HepG2 (cell line): ENCODE data around the gene CASP1. TPM values are rescaled to one million over a fixed set of nuclear protein-coding genes. Genes with fewer than 3 reads are reported as not detected.

ENCODE experiments used
- ASH2L ChIP-seq: fragments of 300-600, 200-600 bp; sonication (generic); IDR thresholded peaks from 2 replicates; pipeline ENCODE4 v1.7.0; 2017; ENCODE audit warnings: low read depth, mild to moderate bottlenecking, moderate library complexity, mixed read lengths, low read length; ENCODE audit not compliant: insufficient read length
- BRF2 ChIP-seq: sonication (generic); formaldehyde crosslinking; IDR thresholded peaks from 2 replicates; pipeline ENCODE4 v1.8.1; 2022; ENCODE audit warnings: mild to moderate bottlenecking, missing genetic modification reagents
- CEBPZ ChIP-seq: IDR thresholded peaks from 2 replicates; pipeline ENCODE4 v1.6.1; 2012; ENCODE audit warnings: low read length, improper control_type of control experiment
- CREB1 ChIP-seq, 2 experiments: fragments of 450-650 bp in 1 of 2; IDR thresholded peaks; 2 replicates each; pipeline ENCODE4 v1.6.1; 2016 to 2017; ENCODE audit warnings: control low read depth in 1 of 2, mild to moderate bottlenecking in 1 of 2, missing compliant biosample characterization in 1 of 2, missing genetic modification characterization in 1 of 2
- DPF2 ChIP-seq: sonication (generic); formaldehyde crosslinking; IDR thresholded peaks from 2 replicates; pipeline ENCODE4 v1.4.0; 2020; ENCODE audit warnings: mild to moderate bottlenecking, low read depth, missing genetic modification reagents, borderline replicate concordance
- FOXK2 ChIP-seq: fragments of 450-650 bp; IDR thresholded peaks from 2 replicates; pipeline ENCODE4 v1.6.1; 2016
- FOXP4 ChIP-seq: sonication (generic); formaldehyde crosslinking; IDR thresholded peaks from 2 replicates; pipeline ENCODE4 v1.4.0; 2020; ENCODE audit warnings: missing genetic modification reagents
- ISL2 ChIP-seq: sonication (generic); formaldehyde crosslinking; IDR thresholded peaks from 2 replicates; pipeline ENCODE4 v1.5.0; 2020; ENCODE audit warnings: missing genetic modification reagents
- MAX ChIP-seq: IDR thresholded peaks from 2 replicates; pipeline ENCODE4 v1.6.1; 2012; ENCODE audit warnings: inconsistent platforms
- MED1 ChIP-seq: sonication (generic); formaldehyde crosslinking; IDR thresholded peaks from 2 replicates; pipeline ENCODE4 v1.4.0; 2020; ENCODE audit warnings: missing genetic modification reagents
- NR3C1 ChIP-seq: sonication (generic); formaldehyde crosslinking; IDR thresholded peaks from 2 replicates; pipeline ENCODE4 v1.4.0; 2020; ENCODE audit warnings: missing genetic modification reagents
- SMAD3 ChIP-seq: sonication (generic); formaldehyde crosslinking; IDR thresholded peaks from 2 replicates; pipeline ENCODE4 v1.4.0; 2020; ENCODE audit warnings: missing genetic modification reagents
- SOX6 ChIP-seq, 2 experiments: fragments of 450-650 bp in 1 of 2; sonication (generic) in 1 of 2; formaldehyde crosslinking in 1 of 2; IDR thresholded peaks; 2 replicates each; pipeline versions ENCODE4 v1.4.0 to v1.6.1; 2017 to 2020; ENCODE audit warnings: antibody characterized with exemption in 1 of 2, mild to moderate bottlenecking in 1 of 2, missing genetic modification reagents in 1 of 2
- TBX3 ChIP-seq: fragments of 450-650 bp; IDR thresholded peaks from 2 replicates; pipeline ENCODE4 v1.6.1; 2017; ENCODE audit warnings: antibody characterized with exemption, mild to moderate bottlenecking, inconsistent platforms, borderline replicate concordance
- THAP11 ChIP-seq: IDR thresholded peaks from 2 replicates; pipeline ENCODE4 v1.6.1; 2016; ENCODE audit warnings: missing biosample characterization, missing genetic modification reagents
- ZMYM4 ChIP-seq: sonication (generic); formaldehyde crosslinking; IDR thresholded peaks from 2 replicates; pipeline ENCODE4 v1.8.1; 2023; ENCODE audit warnings: mild to moderate bottlenecking, missing genetic modification reagents
- ZNF512 ChIP-seq: sonication (generic); formaldehyde crosslinking; IDR thresholded peaks from 2 replicates; pipeline ENCODE4 v1.4.0; 2020; ENCODE audit warnings: mild to moderate bottlenecking, missing genetic modification reagents
- ZNF547 ChIP-seq: sonication (generic); formaldehyde crosslinking; IDR thresholded peaks from 2 replicates; pipeline ENCODE4 v1.5.1; 2020; ENCODE audit warnings: mild to moderate bottlenecking, missing genetic modification reagents
- ZNF572 ChIP-seq: sonication (generic); formaldehyde crosslinking; IDR thresholded peaks from 2 replicates; pipeline ENCODE4 v1.5.1; 2020; ENCODE audit warnings: mild to moderate bottlenecking, missing genetic modification reagents
- ZNF607 ChIP-seq: sonication (generic); formaldehyde crosslinking; IDR thresholded peaks from 2 replicates; pipeline ENCODE4 v1.5.1; 2020; ENCODE audit warnings: missing genetic modification reagents, mild to moderate bottlenecking, borderline replicate concordance
- polyA plus RNA-seq, 8 experiments: library from polyadenylated mRNA; depleted of rRNA in 3 of 8; stranded (reverse) in 7 of 8; unstranded in 1 of 8; fragments of >200 nt; fragmentation: Illumina TruSeq in 4 of 8; extraction: Trizol in 4 of 8; gene quantifications; 2 replicates each; pipeline versions ENCODE4 v1.2.1 to v1.2.3, GENCODE V29; 2011 to 2016; ENCODE audit warnings: low read depth in 4 of 8, missing spikeins in 1 of 8, mixed read lengths in 1 of 8; ENCODE audit not compliant: insufficient read depth in 1 of 8
- total RNA-seq, 5 experiments: library from RNA; depleted of rRNA; stranded (reverse); fragments of >200 nt; fragmentation: Illumina TruSeq; extraction: Trizol; gene quantifications; 2 replicates each; pipeline ENCODE4 v1.2.3, GENCODE V29; 2016; ENCODE audit warnings: low read depth in 1 of 5

The CASP1 gene
- total and polyA plus RNA-seq, 2 of the 13 experiments (the other 11 are each of a cell fraction or from before 2014, with no cell fraction given): 0.34 to 5.2 TPM

- TF ChIP-seq CEBPZ: no peak
- 0 out of 2 replicates have a peak, but pooled peaks have one; percentile 46 for TF ChIP-seq ZNF607 (CRISPR knock-in tag)
- TF ChIP-seq ZNF547 (CRISPR knock-in tag): 0 out of 2 replicates have a peak, but pooled peaks have one; percentile 34
- peak; percentile 68; the same call in 1 of the 2 replicates for TF ChIP-seq FOXK2
- TF ChIP-seq ISL2: peak; percentile 84
- no peak for TF ChIP-seq ZNF512 (CRISPR knock-in tag)
- TF ChIP-seq BRF2 (CRISPR knock-in tag): peak; percentile 41; the same call in 1 of the 2 replicates
- TF ChIP-seq CREB1 (IDR thresholded peaks at IDR 0.05): no peak
- 0 out of 2 replicates have a peak, but pooled peaks have one; percentile 31 for TF ChIP-seq CREB1 (CRISPR knock-in tag; IDR thresholded peaks at IDR 0.05)
- TF ChIP-seq FOXP4 (CRISPR knock-in tag): peak; percentile 90
- peak; percentile 58 for TF ChIP-seq ASH2L
- peak; percentile 86 for TF ChIP-seq TBX3
- TF ChIP-seq THAP11 (CRISPR knock-in tag): peak; percentile 10; the same call in 1 of the 2 replicates
- TF ChIP-seq NR3C1: no peak
- no peak for TF ChIP-seq SMAD3 (CRISPR knock-in tag)
- no peak for TF ChIP-seq SOX6 (IDR thresholded peaks at IDR 0.05)
- TF ChIP-seq SOX6 (CRISPR knock-in tag; IDR thresholded peaks at IDR 0.05): peak; percentile 95
- TF ChIP-seq ZMYM4 (CRISPR knock-in tag): peak; percentile 96
- peak; percentile 25; the same call in 1 of the 2 replicates for TF ChIP-seq MAX
- peak; percentile 70 for TF ChIP-seq MED1 (CRISPR knock-in tag)
- peak; percentile 74; the same call in 1 of the 2 replicates for TF ChIP-seq DPF2 (CRISPR knock-in tag)
- no peak for TF ChIP-seq ZNF572 (CRISPR knock-in tag)
Measured at GRCh38 chr11:104995001-104995408, 39.9 kb downstream of the CASP1 start (continued).
